ENCODE data around the gene ATP8A2. TPM values are rescaled to one million over a fixed set of nuclear protein-coding genes. Genes with fewer than 3 reads are reported as not detected.

Gene ATP8A2
- total RNA-seq, 1 donor from 2014 or later = 1.3 TPM

DNA sequence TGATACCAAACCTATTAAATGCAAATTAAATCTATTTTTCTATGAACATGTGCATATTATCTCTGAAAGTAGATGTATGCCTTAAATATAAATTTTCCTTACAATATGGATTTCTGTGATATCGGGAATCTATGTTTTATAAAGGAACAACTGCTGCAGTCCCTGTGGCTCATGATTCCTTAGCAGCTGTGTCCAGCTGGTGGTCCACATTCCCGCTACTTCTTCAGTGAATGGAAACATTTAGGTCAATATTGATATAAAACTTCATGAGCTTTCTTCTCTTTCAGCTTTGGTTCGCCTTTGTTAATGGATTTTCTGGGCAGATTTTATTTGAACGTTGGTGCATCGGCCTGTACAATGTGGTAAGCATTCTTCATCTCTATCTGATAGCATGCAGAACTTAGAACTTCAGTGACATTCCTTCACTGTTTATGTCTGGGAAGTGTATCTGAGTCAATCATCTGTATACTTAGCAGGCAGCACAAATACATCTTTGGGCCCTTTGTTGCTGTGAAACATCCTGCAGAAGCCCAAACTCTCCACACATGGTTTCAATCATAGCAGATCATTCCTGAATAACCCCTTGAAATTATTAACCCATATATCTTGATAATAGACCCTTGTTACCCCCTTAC lies 456.2 kb downstream of the ATP8A2 start:
- Histone ChIP-seq H3K27ac (ENCODE audit: low read depth, low read length) (no peak overlapping the region), H3K79me2 (ENCODE audit: insufficient read depth, low read length) (no peaks in the 10 kb centered on the region), H3K9me3 (ENCODE audit: insufficient read depth, low read depth, low read length) (no peaks in the 10 kb centered on the region), H3K27me3 (ENCODE audit: insufficient read depth, low read length) (no peaks in the 10 kb centered on the region), H4K20me1 (ENCODE audit: insufficient read depth, low read length) (no peaks in the 10 kb centered on the region), H2AFZ (ENCODE audit: low read depth, low read length) (no peak overlapping the region), H3K4me2 (ENCODE audit: low read length) (no peak overlapping the region), H3K36me3 (ENCODE audit: insufficient read depth, low read length) (no peaks in the 10 kb centered on the region), H3K9ac (ENCODE audit: low read length) (no peak overlapping the region), H3K4me1 (ENCODE audit: insufficient read depth, low read length) (no peaks in the 10 kb centered on the region), H3K4me3 (ENCODE audit: insufficient read depth, low read depth, low read length) (no peak overlapping the region)
- Mint-ChIP-seq H3K4me1 (ENCODE audit: low read depth, unreplicated experiment) (peaks cover 5% of the 10 kb centered on the region), H3K9me3 (ENCODE audit: unreplicated experiment) (no peaks in the 10 kb centered on the region), H3K4me3 (ENCODE audit: unreplicated experiment) (no peak overlapping the region), H3K27me3 (ENCODE audit: low read depth, unreplicated experiment) (no peaks in the 10 kb centered on the region), H3K36me3 (ENCODE audit: low read depth, unreplicated experiment) (no peaks in the 10 kb centered on the region), H3K27ac (ENCODE audit: unreplicated experiment) (no peak overlapping the region)
- peak; percentile 29 for DNase-seq (ENCODE audit: low read depth)
- TF ChIP-seq CTCF (IDR thresholded peaks at IDR 0.05; ENCODE audit: insufficient read depth, low read depth, low read length) (no peak), EZH2 (IDR thresholded peaks at IDR 0.05; ENCODE audit: insufficient read depth, low read length) (no peak)
- no peak for FAIRE-seq

DNA sequence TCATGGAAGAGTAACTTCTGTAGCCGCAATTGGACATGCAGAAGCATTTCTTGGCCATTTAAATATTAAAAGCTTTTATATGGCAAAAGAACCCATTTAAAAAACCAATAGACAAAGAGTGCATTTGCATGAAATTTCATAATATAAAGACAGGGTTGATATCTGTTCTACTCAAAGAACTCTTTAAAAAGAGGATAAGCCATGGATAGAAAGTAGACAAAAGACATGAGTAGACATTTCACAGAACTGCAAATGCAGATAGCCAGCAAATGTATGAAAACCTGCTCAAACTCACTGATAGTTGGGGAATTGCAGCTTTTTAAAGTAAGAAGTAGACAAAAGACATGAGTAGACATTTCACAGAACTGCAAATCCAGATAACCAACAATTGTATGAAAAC lies 462.0 kb downstream of the ATP8A2 start:
- Histone ChIP-seq H3K79me2 (ENCODE audit: insufficient read depth, low read length) (no peaks in the 10 kb centered on the region), H3K27me3 (ENCODE audit: insufficient read depth, low read length) (no peaks in the 10 kb centered on the region), H3K27ac (ENCODE audit: low read depth, low read length) (no peak overlapping the region), H3K4me2 (ENCODE audit: low read length) (no peak overlapping the region), H3K36me3 (ENCODE audit: insufficient read depth, low read length) (no peaks in the 10 kb centered on the region), H4K20me1 (ENCODE audit: insufficient read depth, low read length) (no peaks in the 10 kb centered on the region), H2AFZ (ENCODE audit: low read depth, low read length) (no peak overlapping the region), H3K9ac (ENCODE audit: low read length) (no peak overlapping the region), H3K9me3 (ENCODE audit: insufficient read depth, low read depth, low read length) (no peaks in the 10 kb centered on the region), H3K4me1 (ENCODE audit: insufficient read depth, low read length) (no peaks in the 10 kb centered on the region), H3K4me3 (ENCODE audit: insufficient read depth, low read depth, low read length) (no peak overlapping the region)
- Mint-ChIP-seq H3K27me3 (ENCODE audit: low read depth, unreplicated experiment) (peaks cover 6% of the 10 kb centered on the region), H3K4me1 (ENCODE audit: low read depth, unreplicated experiment) (no peaks in the 10 kb centered on the region), H3K36me3 (ENCODE audit: low read depth, unreplicated experiment) (peaks cover 2% of the 10 kb centered on the region), H3K4me3 (ENCODE audit: unreplicated experiment) (no peak overlapping the region), H3K27ac (ENCODE audit: unreplicated experiment) (no peak overlapping the region), H3K9me3 (ENCODE audit: unreplicated experiment) (peaks cover 1% of the 10 kb centered on the region)
- no peak for DNase-seq (ENCODE audit: low read depth)
- TF ChIP-seq EZH2 (IDR thresholded peaks at IDR 0.05; ENCODE audit: insufficient read depth, low read length) = no peak
- TF ChIP-seq CTCF (IDR thresholded peaks at IDR 0.05; ENCODE audit: insufficient read depth, low read depth, low read length) = no peak
- peak; percentile 49 for FAIRE-seq

- Histone ChIP-seq H3K4me1 (ENCODE audit: insufficient read depth, low read length) (peaks cover 7% of the 10 kb centered on the region), H2AFZ (ENCODE audit: low read depth, low read length) (no peak overlapping the region), H3K27ac (ENCODE audit: low read depth, low read length) (no peak overlapping the region), H4K20me1 (ENCODE audit: insufficient read depth, low read length) (no peaks in the 10 kb centered on the region), H3K27me3 (ENCODE audit: insufficient read depth, low read length) (no peaks in the 10 kb centered on the region), H3K9ac (ENCODE audit: low read length) (no peak overlapping the region), H3K36me3 (ENCODE audit: insufficient read depth, low read length) (no peaks in the 10 kb centered on the region), H3K9me3 (ENCODE audit: insufficient read depth, low read depth, low read length) (no peaks in the 10 kb centered on the region), H3K4me2 (ENCODE audit: low read length) (no peak overlapping the region), H3K4me3 (ENCODE audit: insufficient read depth, low read depth, low read length) (no peak overlapping the region), H3K79me2 (ENCODE audit: insufficient read depth, low read length) (no peaks in the 10 kb centered on the region)
- Mint-ChIP-seq H3K27ac (ENCODE audit: unreplicated experiment) (no peak overlapping the region), H3K27me3 (ENCODE audit: low read depth, unreplicated experiment) (peaks cover 6% of the 10 kb centered on the region), H3K9me3 (ENCODE audit: unreplicated experiment) (peaks cover 4% of the 10 kb centered on the region), H3K4me1 (ENCODE audit: low read depth, unreplicated experiment) (no peaks in the 10 kb centered on the region), H3K36me3 (ENCODE audit: low read depth, unreplicated experiment) (peaks cover 2% of the 10 kb centered on the region), H3K4me3 (ENCODE audit: unreplicated experiment) (no peak overlapping the region)
- FAIRE-seq (no peak), DNase-seq (ENCODE audit: low read depth) (peak; percentile 31)
- TF ChIP-seq CTCF (IDR thresholded peaks at IDR 0.05; ENCODE audit: insufficient read depth, low read depth, low read length) (no peak), EZH2 (IDR thresholded peaks at IDR 0.05; ENCODE audit: insufficient read depth, low read length) (no peak)
Measured at GRCh38 chr13:25836574-25837336, 465.0 kb downstream of the ATP8A2 start.

Measured in astrocyte (in vitro differentiated cells and primary cell).